ENCODE data around the gene LYPD6B. TPM values are rescaled to one million over a fixed set of nuclear protein-coding genes. Genes with fewer than 3 reads are reported as not detected.
A peak's percentile ranks its signal among the peaks of the same experiment; 100 is the strongest.

Gene LYPD6B
- total RNA-seq, 1 donor = 2.5 TPM

- peaks cover 15% of the 10 kb centered on the region for H3K4me1 ChIP-seq (ENCODE audit: insufficient read depth, low read length)
- no peaks in the 10 kb centered on the region for H4K20me1 ChIP-seq (ENCODE audit: insufficient read depth, low read length)
- no peaks in the 10 kb centered on the region for H3K9me3 ChIP-seq (ENCODE audit: low read depth, low read length)
- no peak overlapping the region for H2AFZ ChIP-seq (ENCODE audit: low read length)
- no peaks in the 10 kb centered on the region for H3K36me3 ChIP-seq (ENCODE audit: insufficient read depth, low read length)
- no peaks in the 10 kb centered on the region for H3K27me3 ChIP-seq (ENCODE audit: insufficient read depth, low read length)
- H3K4me2 ChIP-seq (ENCODE audit: insufficient read depth, low read length) = no peak overlapping the region
- DNase-seq (ENCODE audit: insufficient read length, low spot score, missing footprints) = no peak
- H3K27ac ChIP-seq (ENCODE audit: low read depth, low read length) = no peak overlapping the region
- no peaks in the 10 kb centered on the region for H3K79me2 ChIP-seq (ENCODE audit: insufficient read depth, low read length)
- no peak overlapping the region for H3K4me3 ChIP-seq (ENCODE audit: insufficient read depth, low read length)
- no peak for TF ChIP-seq CTCF (IDR thresholded peaks at IDR 0.05; ENCODE audit: extremely low read depth, low read depth, low read length)
Observed at GRCh38 chr2:149062531-149062930, 24.0 kb downstream of the LYPD6B start.

DNA sequence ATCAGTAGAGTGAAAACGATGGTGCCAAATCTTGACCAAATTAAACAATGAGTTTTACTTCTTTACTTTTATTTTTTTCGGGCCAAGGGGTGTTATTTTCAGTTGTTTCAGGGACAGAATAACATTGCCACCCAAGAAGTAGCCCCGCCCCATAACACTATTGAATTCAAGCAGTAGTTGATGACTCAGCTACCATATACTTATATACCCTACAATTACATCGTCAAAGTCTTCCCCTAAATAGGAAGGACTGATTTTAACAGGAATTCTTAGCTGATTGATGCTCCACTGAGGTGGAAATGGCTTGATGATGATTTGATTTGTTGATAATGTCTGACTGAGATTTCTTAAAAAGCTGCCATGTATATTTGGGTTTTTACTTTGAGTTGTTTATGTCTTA is 24.7 kb downstream of the LYPD6B start:
- no peak for DNase-seq (ENCODE audit: insufficient read length, low spot score, missing footprints)
- no peak for TF ChIP-seq CTCF (IDR thresholded peaks at IDR 0.05; ENCODE audit: extremely low read depth, low read depth, low read length)
- H3K79me2 ChIP-seq (ENCODE audit: insufficient read depth, low read length) = no peaks in the 10 kb centered on the region
- H3K27me3 ChIP-seq (ENCODE audit: insufficient read depth, low read length) = no peaks in the 10 kb centered on the region
- H3K4me2 ChIP-seq (ENCODE audit: insufficient read depth, low read length) = no peak overlapping the region
- H3K4me3 ChIP-seq (ENCODE audit: insufficient read depth, low read length) = no peak overlapping the region
- H3K4me1 ChIP-seq (ENCODE audit: insufficient read depth, low read length) = peaks cover 15% of the 10 kb centered on the region
- no peak overlapping the region for H2AFZ ChIP-seq (ENCODE audit: low read length)
- H3K27ac ChIP-seq (ENCODE audit: low read depth, low read length) = no peak overlapping the region
- H3K36me3 ChIP-seq (ENCODE audit: insufficient read depth, low read length) = no peaks in the 10 kb centered on the region
- no peaks in the 10 kb centered on the region for H4K20me1 ChIP-seq (ENCODE audit: insufficient read depth, low read length)
- H3K9me3 ChIP-seq (ENCODE audit: low read depth, low read length) = no peaks in the 10 kb centered on the region

GRCh38 chr2:149064365-149064841 is 25.9 kb downstream of the LYPD6B start:
- H3K9me3 ChIP-seq (ENCODE audit: low read depth, low read length) = no peaks in the 10 kb centered on the region
- H3K4me2 ChIP-seq (ENCODE audit: insufficient read depth, low read length) = no peak overlapping the region
- TF ChIP-seq CTCF (IDR thresholded peaks at IDR 0.05; ENCODE audit: extremely low read depth, low read depth, low read length) = no peak
- no peaks in the 10 kb centered on the region for H3K27me3 ChIP-seq (ENCODE audit: insufficient read depth, low read length)
- no peaks in the 10 kb centered on the region for H3K79me2 ChIP-seq (ENCODE audit: insufficient read depth, low read length)
- peak overlapping the region; percentile 13 for H2AFZ ChIP-seq (ENCODE audit: low read length)
- H3K36me3 ChIP-seq (ENCODE audit: insufficient read depth, low read length) = no peaks in the 10 kb centered on the region
- peaks cover 21% of the 10 kb centered on the region for H3K4me1 ChIP-seq (ENCODE audit: insufficient read depth, low read length)
- H4K20me1 ChIP-seq (ENCODE audit: insufficient read depth, low read length) = no peaks in the 10 kb centered on the region
- DNase-seq (ENCODE audit: insufficient read length, low spot score, missing footprints) = no peak
- peak overlapping the region; percentile 62 for H3K27ac ChIP-seq (ENCODE audit: low read depth, low read length)
- H3K4me3 ChIP-seq (ENCODE audit: insufficient read depth, low read length) = no peak overlapping the region

- H3K36me3 ChIP-seq (ENCODE audit: insufficient read depth, low read length) = no peaks in the 10 kb centered on the region
- DNase-seq (ENCODE audit: insufficient read length, low spot score, missing footprints) = no peak
- H2AFZ ChIP-seq (ENCODE audit: low read length) = peak overlapping the region; percentile 13
- peaks cover 24% of the 10 kb centered on the region for H3K4me1 ChIP-seq (ENCODE audit: insufficient read depth, low read length)
- peak overlapping the region; percentile 22 for H3K4me2 ChIP-seq (ENCODE audit: insufficient read depth, low read length)
- H3K27ac ChIP-seq (ENCODE audit: low read depth, low read length) = peak overlapping the region; percentile 62
- no peak overlapping the region for H3K4me3 ChIP-seq (ENCODE audit: insufficient read depth, low read length)
- no peaks in the 10 kb centered on the region for H4K20me1 ChIP-seq (ENCODE audit: insufficient read depth, low read length)
- H3K9me3 ChIP-seq (ENCODE audit: low read depth, low read length) = no peaks in the 10 kb centered on the region
- H3K79me2 ChIP-seq (ENCODE audit: insufficient read depth, low read length) = no peaks in the 10 kb centered on the region
- TF ChIP-seq CTCF (IDR thresholded peaks at IDR 0.05; ENCODE audit: extremely low read depth, low read depth, low read length) = no peak
- no peaks in the 10 kb centered on the region for H3K27me3 ChIP-seq (ENCODE audit: insufficient read depth, low read length)
Observed at GRCh38 chr2:149064856-149065630, 26.5 kb downstream of the LYPD6B start.

Data from osteoblast (primary cell).